ENCODE measurements around the gene DSPP.
"Not testable (repeated sequence)": the region's sequence is repeated elsewhere in the genome, so short reads cannot be mapped to it uniquely, and the experiment has no call there.

DSPP gene

DNA sequence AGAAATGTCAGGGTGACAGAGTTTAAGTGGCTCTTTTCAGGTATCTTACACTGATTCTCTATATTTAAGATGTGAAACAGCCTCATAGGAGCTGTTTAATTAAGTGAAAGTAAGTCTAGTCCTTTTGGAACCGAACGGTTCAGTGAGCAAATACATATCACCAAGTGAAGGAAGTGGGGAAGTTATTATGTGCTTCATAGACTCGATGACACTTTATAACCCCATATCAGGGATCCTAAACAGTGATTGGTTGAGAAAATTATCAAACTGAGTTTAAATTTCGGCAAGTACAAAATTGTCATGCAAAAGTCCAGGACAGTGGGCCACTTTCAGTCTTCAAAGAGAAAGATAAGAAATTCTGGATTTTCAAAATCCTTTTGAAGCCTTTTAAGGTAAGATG lies at the start of gene DSPP:
TSS of gene DSPP (plus strand) at position 301 of the 400 bp plus-strand sequence. CDS start 2,380 bp downstream, outside the sequence.
- no peak for DNase-seq

DNA sequence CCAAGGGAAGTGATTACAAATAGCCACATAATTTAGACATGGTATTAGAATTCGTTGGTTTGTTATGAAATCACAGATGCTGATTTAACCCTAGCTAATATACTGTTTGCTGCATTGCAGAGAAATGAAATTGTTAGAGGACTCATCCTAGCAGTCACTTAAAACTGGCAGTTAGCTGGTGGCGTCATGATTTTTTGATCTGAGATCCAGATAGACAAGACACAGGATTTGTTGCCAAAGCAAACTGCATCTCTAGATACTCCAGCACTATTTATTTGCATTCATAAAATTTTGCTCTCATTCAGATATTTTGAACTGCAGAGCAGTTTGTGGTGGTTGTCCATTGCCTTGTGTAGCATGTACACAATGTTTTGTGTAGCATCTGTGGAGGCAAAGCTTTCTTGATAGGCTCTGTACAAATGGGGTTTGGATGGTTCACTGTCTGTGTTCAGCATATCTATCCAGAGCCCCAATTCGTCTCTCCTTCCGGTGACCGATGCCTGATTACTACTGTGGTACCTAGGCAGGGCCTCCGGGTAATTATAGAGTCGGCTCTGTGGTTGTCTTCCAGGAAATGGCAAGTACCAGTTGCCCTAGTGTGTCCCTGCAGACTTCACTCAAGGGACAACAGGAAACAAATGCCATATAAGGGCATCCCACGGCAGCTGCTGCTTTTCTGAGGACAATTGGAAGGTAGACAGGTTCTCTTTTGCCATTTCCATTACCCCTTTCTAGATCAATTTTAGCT lies 49.1 kb upstream of the DSPP start:
- peak; percentile 25 to 28 for DNase-seq

DNA sequence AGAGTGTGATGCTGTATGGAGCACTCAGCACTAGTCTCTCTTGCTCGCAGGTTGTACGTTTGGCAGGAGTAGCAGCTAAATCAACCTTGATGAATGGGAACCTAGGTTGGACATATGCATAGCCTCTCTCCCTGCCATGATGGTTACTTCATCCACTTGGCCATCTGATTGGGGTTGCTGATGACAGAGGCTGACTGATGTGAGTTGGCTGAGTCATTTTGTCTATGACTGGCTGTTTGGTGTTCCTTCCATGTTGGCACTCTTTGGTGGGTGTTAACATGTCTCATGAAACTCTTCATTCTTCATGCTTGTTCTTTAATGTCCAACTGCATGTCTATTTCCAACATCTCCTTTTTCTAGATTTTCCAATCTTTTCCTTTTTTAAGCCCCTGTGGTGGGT lies 47.5 kb upstream of the DSPP start:
- no peak for DNase-seq

DNA sequence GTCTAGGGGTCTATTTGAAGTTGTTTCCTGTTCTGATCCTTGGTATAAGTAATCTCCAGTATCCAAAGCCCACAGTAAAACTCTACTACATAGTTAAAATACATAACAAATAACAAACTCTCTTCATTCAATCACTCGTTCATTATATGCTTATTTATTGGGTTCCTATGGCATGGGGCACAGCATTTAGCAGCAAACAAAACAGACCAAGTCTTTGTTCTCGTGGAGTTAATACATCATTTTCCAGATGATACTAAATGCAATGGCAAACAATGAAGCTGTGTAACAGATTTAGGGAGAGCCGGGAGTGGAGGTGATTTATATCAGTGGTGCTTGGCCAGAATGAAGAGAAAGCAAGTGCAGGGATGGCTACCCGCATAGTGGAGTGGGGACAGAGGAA lies 42.6 kb upstream of the DSPP start:
- no peak for DNase-seq

DNA sequence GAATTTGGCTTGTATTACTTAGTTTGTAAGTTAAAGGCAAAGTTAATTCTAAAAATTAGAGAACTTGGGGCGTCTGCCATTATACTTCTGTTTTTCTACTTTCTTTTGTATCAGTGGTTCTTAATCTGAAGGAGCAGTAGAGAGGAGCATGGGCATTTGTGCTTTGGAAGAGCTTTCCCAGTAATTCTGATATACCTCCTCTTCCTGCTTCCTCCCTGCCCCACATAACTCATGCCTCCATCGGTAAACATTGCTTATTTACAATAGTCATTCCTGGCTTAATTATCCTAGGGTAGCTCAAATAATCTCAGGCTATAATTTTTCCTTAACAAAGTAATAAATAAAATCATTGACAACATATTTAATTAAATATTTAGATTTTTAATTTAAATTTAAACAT lies 42.1 kb upstream of the DSPP start:
- no peak for DNase-seq

DNA sequence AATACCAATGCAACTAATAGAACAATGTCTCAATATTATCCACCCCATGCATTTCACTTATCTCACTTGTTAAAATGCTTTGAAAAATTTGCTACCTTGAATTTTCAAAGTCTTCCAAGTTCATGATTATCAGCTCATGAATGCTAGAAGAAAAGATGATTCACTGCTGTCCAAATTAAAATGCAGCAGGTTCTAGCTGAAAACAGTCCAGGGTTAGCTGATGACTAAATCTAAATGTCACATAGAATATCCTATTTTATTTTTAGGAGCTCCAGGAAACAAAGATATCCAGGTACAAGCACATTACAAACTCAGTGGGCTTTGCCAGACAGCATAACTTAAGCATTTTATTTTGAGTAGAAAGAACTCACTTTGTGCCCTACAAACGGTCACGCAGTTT lies 41.1 kb upstream of the DSPP start:
- DNase-seq, result no peak

DNA sequence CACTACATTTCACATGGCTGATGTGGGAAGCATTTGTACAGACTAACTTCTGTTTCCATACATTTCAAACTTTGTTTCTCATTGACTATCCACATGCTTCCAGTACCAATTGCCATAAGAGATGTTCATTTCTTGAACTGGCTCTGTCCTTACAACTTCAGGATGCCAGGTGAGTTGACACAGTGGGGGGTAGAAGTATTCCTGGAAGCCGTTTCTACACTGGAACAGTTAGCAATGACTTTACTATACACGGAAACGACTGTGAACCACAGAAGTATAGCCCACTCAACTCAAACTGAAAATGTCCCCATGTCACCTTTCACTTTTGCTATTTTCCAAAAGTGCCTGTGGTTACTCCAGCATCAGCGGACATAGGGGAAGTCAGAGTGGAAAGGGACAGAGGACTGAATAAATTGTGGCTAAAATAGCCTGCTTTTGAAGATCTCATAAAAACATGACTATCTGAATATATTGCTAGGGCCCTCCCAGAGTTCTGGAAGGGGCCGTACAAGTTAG lies 38.0 kb upstream of the DSPP start:
- DNase-seq, result no peak

DNA sequence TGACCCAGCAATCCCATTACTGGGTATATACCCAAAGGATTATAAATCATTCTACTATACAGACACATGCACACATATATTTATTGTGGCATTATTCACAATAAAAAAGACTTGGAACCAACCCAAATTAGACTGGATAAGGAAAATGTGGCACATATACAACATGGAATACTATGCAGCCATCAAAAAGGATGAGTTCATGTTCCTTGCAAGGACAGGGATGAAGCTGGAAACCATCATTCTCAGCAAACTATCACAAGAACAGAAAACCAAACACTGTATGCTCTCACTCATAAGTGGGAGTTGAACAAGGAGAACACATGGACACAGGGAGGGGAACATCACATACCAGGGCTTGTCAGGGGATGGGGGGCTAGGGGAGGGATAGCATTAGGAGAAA lies 34.0 kb upstream of the DSPP start:
- DNase-seq, result not testable (repeated sequence)

DNA sequence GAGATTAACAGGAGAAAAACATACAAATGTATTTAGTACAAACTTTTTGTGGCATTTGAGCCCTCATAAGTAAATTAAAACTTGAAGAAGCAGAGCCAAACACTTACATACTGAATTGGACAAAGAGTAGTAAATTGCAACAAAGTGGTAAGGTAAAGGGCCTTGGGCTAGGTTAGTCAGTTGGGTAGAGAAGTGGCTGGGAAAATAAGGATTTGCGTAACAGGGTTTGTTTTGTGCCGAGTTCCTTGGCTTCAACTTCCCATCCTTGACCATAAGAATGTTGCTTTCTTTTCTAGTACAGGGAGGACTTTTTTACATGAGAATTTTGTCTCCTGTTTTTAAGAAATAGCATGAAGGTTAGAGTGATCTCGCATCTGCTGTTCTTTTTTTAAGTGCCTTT lies 33.3 kb upstream of the DSPP start:
- DNase-seq, result no peak

DNA sequence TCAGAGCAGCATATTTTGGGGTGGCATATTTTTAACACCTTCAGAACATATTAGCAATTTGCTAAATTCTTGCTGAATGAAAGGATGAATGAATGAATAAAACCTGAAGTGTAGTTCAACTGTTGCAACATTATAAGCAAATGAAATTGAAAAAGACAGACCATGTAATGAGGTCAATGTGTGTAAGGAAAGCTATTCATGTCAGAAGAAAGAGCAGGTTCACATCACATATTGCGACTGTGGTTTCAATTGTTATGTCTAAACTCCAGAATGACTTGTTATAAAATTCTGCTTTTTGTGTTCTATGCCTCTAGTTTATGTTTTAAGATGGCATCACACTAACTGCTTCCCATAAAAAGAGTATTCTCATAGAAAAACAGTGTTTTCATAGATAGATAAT lies 32.9 kb upstream of the DSPP start:
- no peak for DNase-seq

DNA sequence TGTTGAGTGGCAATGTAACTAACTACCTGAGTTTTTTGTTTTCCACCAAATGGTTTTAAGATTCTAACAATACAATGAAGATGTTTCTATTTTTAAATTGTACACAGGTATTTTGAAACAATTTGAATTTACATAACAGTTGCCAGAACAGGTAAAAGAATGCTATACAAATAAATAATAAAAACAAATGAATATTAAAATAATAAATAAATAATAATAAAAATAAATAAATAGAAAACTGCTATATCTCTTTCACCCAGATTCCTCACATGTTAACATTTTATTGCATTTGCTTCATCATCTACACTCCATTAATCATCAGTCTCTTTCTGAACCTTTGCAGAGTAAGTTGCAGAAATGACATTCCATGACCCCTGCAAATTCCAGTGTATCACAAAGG lies 32.3 kb upstream of the DSPP start:
- DNase-seq, result no peak

DNA sequence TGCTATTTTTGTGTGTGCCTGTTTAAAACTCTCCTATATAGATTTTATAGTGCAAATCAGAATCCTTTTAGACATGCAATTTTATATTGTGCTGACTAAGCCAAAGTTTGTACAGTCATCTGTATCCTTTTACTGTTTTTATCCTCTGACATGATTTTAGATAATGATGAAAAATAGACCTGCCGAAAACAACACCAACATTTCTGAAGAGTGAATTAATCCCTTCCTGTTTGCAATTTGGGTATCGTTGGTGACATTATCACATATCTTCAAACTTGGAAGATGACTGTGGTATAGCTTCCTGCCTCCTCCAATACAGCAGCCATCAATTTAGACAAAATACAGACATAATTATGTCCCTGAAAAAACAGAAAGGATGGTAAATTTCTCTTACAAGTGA lies 28.9 kb upstream of the DSPP start:
- no peak for DNase-seq

DNA sequence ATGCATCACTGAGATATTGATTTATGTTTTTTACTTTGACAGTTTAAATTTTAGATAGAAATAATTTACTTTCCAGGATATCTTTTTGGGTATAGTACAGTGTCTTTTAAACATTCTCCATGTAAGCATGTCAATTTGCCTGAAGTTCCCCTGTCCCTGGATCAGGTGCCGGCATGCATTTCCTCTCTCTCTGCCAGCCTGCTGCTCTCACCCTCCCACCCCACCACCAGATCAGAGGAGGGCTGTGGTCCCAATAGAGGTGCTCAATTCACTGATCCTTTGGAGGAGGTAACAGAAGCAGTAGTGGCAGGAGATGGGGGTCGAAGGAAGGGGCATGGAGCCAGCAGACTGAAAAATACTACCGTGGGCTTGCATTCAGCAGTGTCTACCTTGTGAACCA lies 28.3 kb upstream of the DSPP start:
- no peak for DNase-seq

DNA sequence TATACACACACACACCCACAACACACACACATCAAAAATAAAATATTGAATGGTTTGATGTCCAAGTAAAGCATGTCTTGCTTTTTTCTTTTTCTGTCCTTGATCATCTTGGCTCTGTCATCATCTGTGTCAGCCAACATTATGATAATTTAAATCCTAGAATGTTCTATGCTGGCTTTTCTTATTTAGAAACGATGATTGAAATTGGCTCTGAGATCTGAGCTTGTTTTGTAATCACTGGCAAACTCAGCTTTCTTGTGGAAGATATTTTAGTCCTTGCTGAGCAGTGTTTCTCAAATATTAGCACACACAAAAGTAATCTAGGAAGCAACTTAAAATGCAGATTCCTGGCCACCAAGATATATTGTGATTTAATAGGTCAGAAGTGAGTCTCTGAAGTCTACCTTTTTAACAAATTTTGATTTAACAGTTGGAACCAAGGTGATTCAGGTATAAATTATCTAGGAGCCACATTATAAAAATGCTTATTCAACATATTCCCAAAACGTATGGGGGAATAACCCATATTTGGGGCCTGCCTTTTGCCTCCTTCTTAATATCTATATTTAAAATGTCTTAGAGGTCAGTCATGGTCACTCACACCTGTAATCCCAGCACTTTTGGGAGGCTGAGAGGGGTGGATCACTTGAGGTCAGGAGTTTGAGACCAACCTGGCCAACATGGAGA lies 24.0 kb upstream of the DSPP start:
- no peak for DNase-seq

DNA sequence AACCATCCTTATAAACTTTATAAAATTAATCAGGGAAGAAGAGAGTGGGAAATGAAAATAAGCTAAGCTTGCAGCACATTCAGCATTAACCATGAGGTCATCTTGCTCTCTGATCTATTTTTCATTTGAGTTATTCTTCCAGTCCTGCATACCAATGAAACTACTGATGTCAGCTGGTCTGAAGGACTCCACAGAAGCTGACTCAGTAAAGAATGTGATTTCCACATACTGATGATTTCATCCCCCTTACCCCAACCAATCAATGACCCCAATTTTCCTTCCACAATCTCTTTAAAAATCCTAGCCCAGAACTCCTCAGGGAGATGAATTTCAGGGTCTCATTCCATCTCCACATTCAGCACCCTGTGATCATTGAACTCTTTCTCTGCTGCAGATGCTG lies 18.8 kb upstream of the DSPP start:
- no peak for DNase-seq

DNA sequence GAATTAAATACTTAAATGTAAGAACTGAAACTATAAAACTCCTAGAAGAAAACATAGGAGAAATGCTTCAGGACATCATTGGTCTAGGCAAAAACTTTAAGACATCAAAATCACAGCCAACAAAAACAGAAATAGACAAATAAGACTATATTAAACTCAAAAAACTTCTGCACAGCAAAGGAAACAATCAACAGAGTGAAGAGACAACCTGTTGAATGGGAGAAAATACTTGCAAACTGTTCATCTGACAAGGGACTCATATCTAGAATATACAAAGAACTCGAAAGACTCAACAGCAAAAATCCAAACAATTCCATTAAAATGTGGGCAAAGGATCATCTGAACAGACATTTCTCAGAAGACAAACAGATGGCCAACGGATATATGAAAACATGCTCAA lies 16.2 kb upstream of the DSPP start:
- no peak for DNase-seq

DNA sequence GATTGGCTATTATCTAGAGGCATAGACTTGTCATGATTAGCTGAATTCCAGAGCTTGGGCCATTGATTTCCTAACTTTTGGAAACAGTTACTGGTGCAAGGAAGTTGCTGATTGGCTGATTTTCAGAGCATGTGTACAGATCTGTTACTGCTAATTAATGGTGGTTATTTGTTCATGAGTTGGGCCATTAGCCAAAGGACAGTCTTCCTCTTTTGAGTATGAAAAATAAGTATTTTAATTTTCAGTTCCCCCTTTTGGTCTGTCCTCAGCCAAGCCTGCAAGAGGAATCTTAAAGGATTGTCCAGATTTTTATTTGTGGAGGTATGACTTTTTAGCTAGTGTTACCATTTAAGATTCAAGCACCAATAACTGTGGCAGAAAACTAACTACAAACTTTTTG lies 7.0 kb upstream of the DSPP start:
- no peak for DNase-seq

DNA sequence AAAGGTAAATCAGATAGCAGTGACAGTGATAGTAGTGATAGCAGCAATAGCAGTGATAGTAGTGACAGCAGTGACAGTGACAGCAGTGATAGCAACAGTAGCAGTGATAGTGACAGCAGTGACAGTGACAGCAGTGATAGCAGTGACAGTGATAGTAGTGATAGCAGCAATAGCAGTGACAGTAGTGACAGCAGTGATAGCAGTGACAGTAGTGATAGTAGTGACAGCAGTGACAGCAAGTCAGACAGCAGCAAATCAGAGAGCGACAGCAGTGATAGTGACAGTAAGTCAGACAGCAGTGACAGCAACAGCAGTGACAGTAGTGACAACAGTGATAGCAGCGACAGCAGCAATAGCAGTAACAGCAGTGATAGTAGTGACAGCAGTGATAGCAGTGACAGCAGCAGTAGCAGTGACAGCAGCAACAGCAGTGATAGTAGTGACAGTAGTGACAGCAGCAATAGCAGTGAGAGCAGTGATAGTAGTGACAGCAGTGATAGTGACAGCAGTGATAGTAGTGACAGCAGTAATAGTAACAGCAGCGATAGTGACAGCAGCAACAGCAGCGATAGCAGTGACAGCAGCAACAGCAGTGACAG lies 6.1 kb downstream of the DSPP start:
- DNase-seq, result no peak

DNA sequence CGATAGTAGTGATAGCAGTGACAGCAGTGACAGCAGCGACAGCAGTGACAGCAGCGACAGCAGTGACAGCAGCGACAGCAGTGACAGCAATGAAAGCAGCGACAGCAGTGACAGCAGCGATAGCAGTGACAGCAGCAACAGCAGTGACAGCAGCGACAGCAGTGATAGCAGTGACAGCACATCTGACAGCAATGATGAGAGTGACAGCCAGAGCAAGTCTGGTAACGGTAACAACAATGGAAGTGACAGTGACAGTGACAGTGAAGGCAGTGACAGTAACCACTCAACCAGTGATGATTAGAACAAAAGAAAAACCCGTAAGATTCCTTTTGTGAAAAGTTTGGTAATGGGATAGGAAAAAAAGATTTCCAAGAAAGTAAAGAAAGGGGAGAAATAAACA lies 7.9 kb downstream of the DSPP start:
- no peak for DNase-seq

DNA sequence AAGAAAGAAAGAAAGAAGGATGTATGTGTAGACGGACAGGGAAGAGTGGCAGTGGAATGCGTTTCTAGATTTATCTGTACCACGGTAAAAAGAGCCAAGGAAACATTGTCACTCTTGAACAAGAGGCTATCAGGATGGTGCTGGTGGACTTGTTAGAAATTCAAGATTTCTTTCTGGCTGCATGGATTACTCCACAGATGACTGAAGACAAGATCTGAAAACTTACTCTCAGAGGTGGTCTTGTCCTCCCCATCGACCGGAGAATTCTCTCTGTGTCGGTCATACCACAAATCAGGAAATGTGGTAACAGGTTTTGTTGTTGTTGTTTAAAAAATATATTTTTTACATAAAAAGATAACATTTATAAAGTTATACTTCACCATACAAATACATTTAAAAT lies 11.8 kb downstream of the DSPP start:
- no peak for DNase-seq

DNA sequence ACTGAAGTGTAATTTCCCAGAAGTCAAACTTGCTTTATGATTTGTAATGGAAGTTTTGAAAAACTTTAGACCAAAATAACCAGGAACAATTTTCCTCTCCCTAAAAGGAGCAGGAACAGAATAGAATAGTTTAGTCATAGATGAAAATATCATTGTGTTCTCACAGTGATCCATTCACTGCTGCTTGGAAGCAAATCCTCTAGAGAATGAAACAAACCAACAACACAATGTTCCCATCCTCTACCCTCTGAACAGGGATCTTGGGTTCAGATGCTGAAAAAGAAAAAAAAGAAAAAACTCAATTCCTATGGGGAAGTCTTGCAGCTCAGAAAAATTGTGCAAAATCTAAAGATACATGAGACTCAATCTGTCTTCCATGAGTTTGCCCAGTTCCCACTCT lies 12.2 kb downstream of the DSPP start:
- no peak for DNase-seq

DNA sequence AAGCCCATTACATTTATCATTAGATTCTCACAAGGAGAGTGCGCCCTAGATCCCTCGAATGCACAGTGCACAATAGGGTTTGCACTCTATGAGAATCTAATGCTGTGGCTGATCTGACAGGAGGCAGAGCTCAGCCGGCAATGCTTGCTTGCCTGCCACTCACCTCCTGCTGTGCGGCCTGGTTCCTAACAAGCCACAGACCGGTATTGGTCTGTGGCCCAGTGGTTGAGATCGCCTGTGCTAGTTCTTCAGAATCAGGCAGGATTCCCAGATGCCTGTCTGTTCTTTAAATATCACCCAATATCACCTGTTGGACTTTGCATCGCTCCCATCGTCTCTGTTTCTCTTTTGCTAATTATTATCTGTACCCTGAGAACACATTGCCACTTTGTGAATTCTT lies 14.0 kb downstream of the DSPP start:
- DNase-seq, result no peak

DNA sequence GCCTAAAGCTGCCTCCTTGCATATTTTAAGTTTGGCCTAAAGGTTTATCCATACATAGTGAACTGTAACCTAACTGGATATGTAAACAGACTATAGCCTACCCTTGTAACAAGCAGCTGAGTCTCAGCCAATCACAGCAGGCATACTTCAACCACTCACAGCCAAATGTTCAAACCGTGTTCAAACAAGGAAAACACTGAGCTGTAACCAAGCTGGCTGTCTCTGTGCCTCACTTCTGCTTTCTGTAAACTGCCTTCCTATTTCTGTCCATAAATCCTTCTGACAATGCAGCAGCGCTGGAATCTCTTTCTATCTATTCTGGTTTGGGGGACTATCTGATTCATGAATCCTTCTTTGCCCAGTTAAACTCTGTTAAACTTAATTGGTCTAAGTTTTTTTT lies 16.4 kb downstream of the DSPP start:
- DNase-seq, result no peak

DNA sequence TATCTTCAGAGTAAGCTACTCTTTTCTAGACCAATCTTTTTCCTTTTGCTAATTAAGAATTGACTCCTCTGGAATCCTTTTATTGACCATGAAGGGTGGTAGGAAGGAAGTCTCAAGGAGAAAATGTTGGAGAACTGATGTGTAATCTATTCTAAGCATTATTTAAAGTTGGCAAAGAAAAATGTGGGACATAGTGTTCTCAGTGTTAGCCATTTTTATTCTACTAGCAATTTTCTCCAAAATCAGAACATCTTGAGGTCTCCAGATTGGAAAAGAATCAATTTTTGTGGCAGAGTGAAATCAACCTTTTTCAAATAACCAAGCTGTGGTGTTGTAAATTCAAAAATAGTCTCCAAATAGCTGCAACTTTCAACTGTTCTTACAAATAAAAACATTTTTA lies 23.3 kb downstream of the DSPP start:
- DNase-seq, result no peak
